Bone marrow (tissue), 2 donors: ENCODE measurements around the gene PKN3.

Experiments
- DNase-seq, 2 donors: peaks; one replicate each; lab custom pipeline; 2025; lab: John Stamatoyannopoulos, UW

The PKN3 gene

DNA sequence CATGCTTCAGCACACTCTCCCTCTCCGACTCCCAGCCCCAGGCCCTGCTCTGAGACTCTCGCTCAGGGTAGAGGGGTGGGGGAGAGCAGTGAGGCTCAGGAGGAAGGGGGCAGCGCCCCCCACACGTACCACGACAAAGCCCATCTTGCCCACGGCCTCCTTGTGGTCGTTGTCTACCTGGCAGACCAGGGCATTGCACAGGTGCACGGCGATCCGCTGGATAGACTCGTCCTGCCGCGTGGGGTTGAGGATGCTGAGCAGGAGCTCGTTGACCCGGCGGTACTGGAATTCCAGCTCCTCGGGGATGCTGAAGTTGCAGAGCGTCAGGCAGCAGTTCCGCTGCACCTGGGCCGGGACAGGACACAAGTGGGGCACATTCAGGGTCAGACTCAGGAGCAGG lies 40.1 kb downstream of the PKN3 start:
- DNase-seq: no peak

DNA sequence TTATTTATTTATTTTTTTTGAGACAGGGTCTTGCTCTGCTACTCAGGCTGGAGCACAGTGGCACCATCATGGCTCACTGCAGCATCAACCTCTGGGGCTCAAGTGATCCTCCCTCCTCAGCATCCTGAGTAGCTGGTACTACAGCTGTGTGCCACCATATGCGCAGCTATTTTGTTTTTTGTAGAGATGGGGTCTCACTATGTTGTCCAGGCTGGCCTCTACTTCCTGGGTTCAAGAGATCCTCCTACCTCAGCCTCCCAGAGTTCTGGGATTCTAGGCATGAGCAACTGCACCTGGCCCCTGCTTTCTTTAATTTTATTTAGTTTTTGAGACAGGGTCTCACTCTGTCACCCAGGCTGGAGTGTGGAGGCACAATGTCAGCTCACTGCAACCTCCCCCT lies 41.1 kb downstream of the PKN3 start:
- no peak for DNase-seq

DNA sequence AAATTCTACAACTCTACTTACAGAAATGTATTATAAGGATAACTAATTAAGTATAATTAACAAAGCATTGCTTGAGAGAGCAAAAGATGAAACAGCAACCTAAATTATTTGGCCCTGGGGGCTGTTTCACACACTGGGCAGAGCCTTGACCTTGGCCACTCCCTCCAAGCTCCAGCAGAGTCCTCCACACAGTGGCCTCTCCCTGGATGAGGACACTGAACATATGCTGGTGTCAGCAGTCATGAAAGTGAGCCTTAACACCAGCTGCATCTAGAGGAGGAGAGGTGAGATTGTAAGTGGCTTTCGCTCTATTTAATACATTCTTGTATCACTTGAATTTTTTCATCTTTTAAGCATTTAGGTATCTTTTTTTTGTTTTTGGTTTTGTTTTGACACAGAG lies 44.9 kb downstream of the PKN3 start:
- no peak for DNase-seq

DNA sequence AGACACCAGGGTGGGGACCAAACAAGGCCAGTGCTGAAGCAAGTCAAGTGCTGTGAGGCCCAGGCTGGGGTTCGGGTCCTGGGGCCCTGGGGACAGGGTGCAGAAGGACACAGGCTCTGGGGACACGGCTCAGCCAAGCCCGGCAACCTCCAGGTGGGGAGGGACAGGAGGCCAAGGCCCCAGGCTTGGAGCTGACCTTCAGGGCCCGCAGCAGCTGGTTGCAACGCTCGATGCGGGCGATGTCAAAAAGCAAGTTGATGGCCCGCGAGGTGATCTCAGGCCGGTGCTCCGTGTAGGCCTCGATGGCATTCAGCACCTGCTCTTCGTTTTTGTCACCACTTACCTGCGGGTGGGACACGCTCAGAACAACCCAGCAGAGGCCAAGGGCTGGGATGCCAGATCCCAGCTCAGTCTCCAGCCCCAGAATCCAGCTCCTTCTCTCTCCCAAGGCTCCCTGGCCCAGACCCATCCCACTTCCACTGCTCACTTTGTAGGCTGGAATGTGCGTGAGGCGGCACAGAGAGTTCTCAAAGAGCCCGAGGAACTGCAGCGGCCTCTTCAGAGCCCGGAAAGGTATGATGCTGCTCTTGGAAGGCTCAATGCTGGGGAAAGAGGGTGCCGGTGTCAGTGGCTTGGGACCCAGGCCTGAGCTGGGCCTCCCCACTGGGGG lies 48.8 kb downstream of the PKN3 start:
- no peak for DNase-seq

DNA sequence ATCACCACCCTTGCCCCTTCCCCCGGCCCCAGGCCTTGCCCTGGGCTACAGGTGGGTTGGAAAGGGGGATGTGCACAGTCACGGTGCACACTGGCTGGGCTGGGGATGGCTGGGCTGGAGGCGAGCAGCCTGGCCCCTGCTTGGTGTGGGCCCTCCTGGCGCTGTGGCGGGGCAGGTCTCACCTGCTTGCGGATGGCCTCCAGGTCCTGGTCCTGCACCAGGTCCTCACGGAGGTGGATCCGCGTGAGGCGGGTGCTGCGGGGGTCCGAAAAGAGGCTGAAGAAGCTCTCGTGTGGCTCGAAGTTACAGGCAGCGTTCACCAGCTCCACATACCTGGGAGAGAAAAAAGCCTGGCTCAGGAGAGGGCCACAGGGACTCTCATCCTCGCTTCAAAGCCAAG lies 51.3 kb downstream of the PKN3 start:
- DNase-seq: no peak

DNA sequence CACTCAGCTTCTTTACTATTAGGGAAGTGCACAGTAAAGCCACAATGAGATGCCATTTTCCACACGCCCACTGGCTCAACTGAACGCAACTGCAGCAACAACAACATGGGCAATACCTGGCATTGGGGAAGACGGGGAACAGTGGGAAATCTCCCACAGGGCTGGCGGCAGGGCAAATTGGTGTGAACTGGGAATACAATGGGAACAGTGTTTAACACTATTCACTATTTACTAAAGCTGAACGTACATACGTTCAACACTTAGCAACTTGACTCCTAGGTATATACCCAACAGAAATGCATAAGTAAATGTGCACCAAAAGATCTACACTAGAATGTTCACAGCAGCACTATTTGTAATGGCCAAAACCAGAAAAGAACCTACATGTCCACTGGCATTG lies 55.3 kb downstream of the PKN3 start:
- DNase-seq: no peak

DNA sequence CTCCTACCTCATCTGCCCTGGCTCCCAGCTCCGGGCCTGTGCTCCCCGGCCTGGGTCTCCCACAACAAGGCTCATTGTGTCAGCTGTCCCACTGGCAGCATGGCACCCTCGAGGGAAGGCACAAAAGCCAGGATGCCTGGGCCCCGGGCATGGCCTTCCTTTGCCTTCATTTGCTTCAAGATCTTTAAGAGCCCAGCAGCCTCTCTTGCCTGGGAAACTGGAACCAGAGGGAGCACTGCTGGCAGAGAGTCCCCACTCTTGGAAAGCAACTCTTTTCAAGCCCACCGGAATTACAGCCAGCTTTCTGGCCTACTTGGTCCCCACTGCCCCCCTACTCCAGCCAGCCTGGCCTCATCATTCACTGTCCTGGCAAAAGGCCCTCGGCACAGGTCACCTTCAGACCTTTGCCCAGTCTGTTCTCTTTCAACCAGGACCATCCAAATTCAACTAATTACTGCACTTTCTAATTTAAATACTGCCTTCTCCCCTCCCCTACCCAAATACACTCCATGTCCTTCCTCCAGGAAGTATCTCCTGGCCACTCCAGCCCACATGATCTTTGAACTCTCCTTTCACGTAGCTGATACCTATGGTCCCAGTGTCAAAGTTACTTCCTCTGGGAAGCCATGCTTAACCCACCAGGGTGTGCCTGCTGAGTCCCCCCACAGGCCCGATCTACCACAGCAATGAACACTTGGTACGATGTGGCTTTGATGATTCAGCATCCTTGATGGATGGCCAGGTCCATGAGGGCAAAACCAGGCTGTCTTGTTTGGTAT lies 60.6 kb downstream of the PKN3 start:
- DNase-seq: no peak

DNA sequence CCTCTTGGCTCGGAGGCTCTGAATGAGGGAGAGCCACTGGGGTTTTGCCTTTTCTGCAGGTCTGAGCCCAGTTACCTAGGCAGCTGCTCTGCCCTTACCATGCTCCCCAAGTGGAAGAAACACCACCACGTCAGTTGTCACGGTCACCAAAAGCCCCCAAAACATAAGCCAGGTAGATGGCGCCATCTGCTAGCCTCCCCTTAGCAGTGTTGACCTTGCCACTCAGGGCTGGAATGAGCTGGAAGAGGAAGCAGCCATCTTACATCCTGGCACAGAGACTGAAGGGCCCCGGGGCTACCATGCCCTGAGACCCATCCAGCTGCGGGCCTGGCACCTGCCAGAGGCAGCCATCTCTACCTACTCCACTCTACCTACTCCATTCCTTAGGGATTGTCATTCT lies 62.1 kb downstream of the PKN3 start:
- no peak for DNase-seq

DNA sequence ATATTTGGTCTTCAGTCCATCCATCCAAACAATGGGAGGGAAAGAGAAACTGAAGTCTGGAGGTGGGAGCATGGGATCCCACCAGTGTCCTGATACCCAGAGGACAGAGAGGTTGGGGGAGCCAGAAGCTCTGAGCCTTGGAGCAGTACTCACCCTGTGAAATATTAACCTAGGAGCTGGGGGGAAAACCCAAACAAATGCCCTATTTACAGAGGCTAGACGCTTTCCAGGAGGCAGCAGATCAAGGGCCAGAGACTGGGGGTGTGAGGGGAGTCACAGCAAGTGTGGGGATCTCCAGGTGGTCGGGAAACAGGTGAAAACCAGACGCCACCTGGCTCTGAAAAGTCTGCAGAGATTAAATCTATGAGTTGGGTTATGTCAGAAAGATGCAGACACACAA lies 63.2 kb downstream of the PKN3 start:
- no peak for DNase-seq

DNA sequence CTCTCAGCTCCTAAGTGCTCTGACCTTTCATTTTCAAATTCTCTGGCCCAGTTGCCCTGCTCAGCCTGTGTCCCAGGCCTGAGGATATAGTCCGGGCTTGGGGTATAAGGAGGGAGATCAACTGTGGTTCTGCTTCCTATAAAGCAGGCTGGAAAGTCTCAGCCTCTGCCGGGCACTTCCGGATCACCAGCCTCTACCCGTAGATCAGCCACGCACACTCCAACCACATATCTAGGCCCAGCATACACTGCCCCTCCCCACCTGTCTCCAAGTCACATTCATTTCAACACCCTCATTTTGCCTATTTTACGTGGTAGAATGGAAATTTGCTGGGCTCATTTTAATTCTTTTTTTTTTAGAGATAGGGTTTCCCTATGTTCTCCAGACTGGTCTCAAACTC lies 66.3 kb downstream of the PKN3 start:
- no peak for DNase-seq
